ENCODE measurements around the gene LBHD2. TPM values are rescaled to one million over a fixed set of nuclear protein-coding genes. Genes with fewer than 3 reads are reported as not detected.

The LBHD2 gene
- total RNA-seq, 1 donor from 2014 or later = not detected

DNA sequence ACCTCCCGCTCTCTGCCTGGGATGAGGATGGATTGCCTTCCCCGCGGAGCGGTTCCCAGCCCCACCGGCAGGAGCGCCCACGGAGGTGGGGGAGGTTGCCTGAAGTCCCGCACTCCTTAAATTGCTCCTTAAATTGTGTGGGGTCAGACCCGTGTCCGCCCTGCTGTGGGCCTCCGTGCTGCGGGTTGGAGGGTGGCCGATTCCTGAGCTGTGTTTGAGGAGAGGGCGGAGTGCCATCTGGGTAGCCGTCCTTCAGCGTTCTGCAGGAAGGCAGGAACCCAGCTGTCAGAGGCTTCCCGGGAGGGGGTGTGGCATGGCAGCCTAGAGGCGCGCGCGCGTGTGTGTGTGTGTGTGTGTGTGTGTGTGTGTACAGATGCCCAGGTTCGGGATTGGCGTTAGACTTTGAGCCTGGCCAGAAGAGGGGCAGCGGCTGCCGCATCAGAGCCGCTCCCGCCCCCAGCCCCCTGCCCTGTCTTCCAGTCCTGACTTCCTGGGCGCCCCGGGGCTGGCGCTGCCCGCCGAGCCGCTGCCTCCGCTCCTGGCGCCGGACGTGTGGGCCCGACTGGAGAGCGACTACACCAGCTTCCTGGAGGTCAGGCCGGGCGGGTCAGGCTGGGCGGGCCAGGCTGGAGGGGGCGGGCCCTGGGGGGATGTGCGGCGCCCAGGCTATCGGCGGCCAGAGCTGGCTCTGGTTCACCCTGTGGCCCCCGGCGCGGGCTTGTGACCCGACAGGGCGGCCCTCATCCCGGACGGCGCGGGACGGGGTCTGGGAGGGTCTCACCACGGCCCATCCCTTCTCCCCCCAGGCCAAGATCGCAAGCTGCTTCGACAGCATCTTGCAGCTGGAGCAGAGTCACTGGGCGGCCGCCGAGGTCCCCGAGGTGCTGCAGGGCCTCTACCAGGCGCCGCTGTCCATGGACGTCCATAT is 19.7 kb downstream of the LBHD2 start:
- Histone ChIP-seq H3K36me3 (no peaks in the 10 kb centered on the region), H4K20me1 (ENCODE audit: low read depth) (no peaks in the 10 kb centered on the region), H3K9me3 (ENCODE audit: low read depth) (no peaks in the 10 kb centered on the region), H3K27ac (no peak overlapping the region), H3K4me1 (peaks cover 13% of the 10 kb centered on the region), H2AFZ (replicated peaks) (no peak overlapping the region), H3K79me2 (ENCODE audit: low read depth) (no peaks in the 10 kb centered on the region), H3K4me2 (no peak overlapping the region), H3F3A (ENCODE audit: low read depth) (no peaks in the 10 kb centered on the region), H3K4me3 (no peak overlapping the region), H3K9ac (no peak overlapping the region), H3K27me3 (peaks cover 32% of the 10 kb centered on the region)
- Mint-ChIP-seq H3K36me3 (no peaks in the 10 kb centered on the region), H3K27ac (no peak overlapping the region), H3K9me3 (no peaks in the 10 kb centered on the region), H3K27me3 (ENCODE audit: insufficient read depth, low read depth) (peaks cover 29% of the 10 kb centered on the region), H3K4me3 (no peak overlapping the region), H3K4me1 (peaks cover 12% of the 10 kb centered on the region)
- TF ChIP-seq EZH2 (IDR thresholded peaks at IDR 0.05) (no peak), EZH2phosphoT487 (IDR thresholded peaks at IDR 0.05) (no peak)
- TF ChIP-seq, protein P1, sequence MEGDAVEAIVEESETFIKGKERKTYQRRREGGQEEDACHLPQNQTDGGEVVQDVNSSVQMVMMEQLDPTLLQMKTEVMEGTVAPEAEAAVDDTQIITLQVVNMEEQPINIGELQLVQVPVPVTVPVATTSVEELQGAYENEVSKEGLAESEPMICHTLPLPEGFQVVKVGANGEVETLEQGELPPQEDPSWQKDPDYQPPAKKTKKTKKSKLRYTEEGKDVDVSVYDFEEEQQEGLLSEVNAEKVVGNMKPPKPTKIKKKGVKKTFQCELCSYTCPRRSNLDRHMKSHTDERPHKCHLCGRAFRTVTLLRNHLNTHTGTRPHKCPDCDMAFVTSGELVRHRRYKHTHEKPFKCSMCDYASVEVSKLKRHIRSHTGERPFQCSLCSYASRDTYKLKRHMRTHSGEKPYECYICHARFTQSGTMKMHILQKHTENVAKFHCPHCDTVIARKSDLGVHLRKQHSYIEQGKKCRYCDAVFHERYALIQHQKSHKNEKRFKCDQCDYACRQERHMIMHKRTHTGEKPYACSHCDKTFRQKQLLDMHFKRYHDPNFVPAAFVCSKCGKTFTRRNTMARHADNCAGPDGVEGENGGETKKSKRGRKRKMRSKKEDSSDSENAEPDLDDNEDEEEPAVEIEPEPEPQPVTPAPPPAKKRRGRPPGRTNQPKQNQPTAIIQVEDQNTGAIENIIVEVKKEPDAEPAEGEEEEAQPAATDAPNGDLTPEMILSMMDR (IDR thresholded peaks at IDR 0.05) = no peak
- no peak for DNase-seq (ENCODE audit: low spot score)

DNA sequence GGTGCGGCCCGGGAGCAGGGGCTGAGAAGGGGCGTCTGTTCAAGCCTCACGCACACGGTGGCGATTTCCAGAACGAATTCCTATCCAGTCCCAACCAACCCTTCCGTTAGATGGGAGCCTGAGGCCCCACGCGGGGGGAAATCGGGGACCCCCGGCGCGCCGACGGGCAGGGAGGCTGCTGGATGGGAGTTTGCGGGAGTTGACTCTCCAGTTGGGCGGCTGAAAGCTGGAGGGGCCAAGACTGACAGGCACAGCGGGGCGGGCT is 20.3 kb downstream of the LBHD2 start:
- H3K4me2 ChIP-seq = no peak overlapping the region
- H3K9ac ChIP-seq = no peak overlapping the region
- H3K27me3 ChIP-seq = peaks cover 32% of the 10 kb centered on the region
- Mint-ChIP-seq H3K36me3 (no peaks in the 10 kb centered on the region), H3K27ac (no peak overlapping the region), H3K27me3 (ENCODE audit: insufficient read depth, low read depth) (peaks cover 29% of the 10 kb centered on the region), H3K4me1 (peaks cover 12% of the 10 kb centered on the region), H3K9me3 (no peaks in the 10 kb centered on the region), H3K4me3 (no peak overlapping the region)
- peaks cover 7% of the 10 kb centered on the region for H3K4me1 ChIP-seq
- no peak for DNase-seq (ENCODE audit: low spot score)
- H3K4me3 ChIP-seq = no peak overlapping the region
- no peaks in the 10 kb centered on the region for H3F3A ChIP-seq (ENCODE audit: low read depth)
- H3K9me3 ChIP-seq (ENCODE audit: low read depth) = no peaks in the 10 kb centered on the region
- no peaks in the 10 kb centered on the region for H3K36me3 ChIP-seq
- H3K27ac ChIP-seq = no peak overlapping the region
- no peaks in the 10 kb centered on the region for H3K79me2 ChIP-seq (ENCODE audit: low read depth)
- no peak overlapping the region for H2AFZ ChIP-seq (replicated peaks)
- TF ChIP-seq EZH2phosphoT487 (IDR thresholded peaks at IDR 0.05) (no peak), EZH2 (IDR thresholded peaks at IDR 0.05) (peak; percentile 75)
- no peaks in the 10 kb centered on the region for H4K20me1 ChIP-seq (ENCODE audit: low read depth)

DNA sequence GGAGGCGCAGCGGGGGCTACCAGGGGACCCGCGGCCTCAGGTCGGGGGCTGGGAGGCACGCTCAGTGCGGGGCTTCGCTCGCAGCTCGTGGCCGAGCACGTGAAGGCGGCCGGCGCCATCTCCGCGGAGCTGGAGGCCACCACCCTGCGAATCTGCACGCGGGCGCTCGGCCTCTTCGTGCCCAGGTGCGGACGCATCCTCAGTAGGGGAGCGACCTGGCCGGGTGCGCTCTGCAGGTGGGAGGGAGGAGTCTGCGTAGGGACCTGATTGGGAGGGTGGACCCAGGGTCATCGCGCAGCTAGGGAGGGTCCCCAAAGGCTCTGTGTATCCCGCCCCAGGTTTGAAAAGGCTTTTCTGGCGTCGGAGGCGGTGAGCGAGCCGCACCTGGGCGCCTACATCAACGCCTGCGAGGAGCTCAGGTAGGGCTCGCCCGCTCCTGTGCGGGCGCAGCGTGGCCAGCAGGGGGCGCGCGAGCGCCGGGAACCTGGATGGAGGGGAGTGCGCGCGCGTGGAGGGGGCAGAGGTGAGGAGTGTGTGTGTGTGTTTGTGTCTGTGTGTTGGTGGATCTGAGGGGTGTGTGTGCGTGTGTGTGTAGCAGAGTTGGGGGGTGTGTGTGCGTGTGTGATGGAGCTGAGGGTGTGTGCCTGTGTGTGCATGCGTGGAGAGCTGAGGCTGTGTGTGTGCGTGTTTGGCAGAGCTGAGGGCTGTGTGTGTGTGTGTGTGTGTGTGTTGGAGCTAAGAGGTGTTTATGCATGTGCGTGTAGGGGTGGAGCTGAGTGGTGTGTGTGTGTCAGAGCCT is 20.8 kb downstream of the LBHD2 start:
- no peak overlapping the region for H3K9ac ChIP-seq
- H3K4me3 Mint-ChIP-seq = peak overlapping the region; percentile 42
- H3K27ac Mint-ChIP-seq = peak overlapping the region; percentile 11
- H3K9me3 Mint-ChIP-seq = no peaks in the 10 kb centered on the region
- TF ChIP-seq EZH2 (IDR thresholded peaks at IDR 0.05) = peak; percentile 54
- TF ChIP-seq, protein P1 (IDR thresholded peaks at IDR 0.05) = peak; percentile 99
- peak; percentile 67 for TF ChIP-seq EZH2phosphoT487 (IDR thresholded peaks at IDR 0.05)
- H3K9me3 ChIP-seq (ENCODE audit: low read depth) = no peaks in the 10 kb centered on the region
- H3K27me3 Mint-ChIP-seq (ENCODE audit: insufficient read depth, low read depth) = peaks cover 31% of the 10 kb centered on the region
- peak overlapping the region; percentile 58 for H3K4me2 ChIP-seq
- no peaks in the 10 kb centered on the region for H4K20me1 ChIP-seq (ENCODE audit: low read depth)
- H3K36me3 Mint-ChIP-seq = no peaks in the 10 kb centered on the region
- H3K27me3 ChIP-seq = peaks cover 36% of the 10 kb centered on the region
- no peaks in the 10 kb centered on the region for H3K79me2 ChIP-seq (ENCODE audit: low read depth)
- peak; percentile 77 for DNase-seq (ENCODE audit: low spot score)
- H3K4me1 Mint-ChIP-seq = peaks cover 15% of the 10 kb centered on the region
- no peaks in the 10 kb centered on the region for H3F3A ChIP-seq (ENCODE audit: low read depth)
- no peak overlapping the region for H2AFZ ChIP-seq (replicated peaks)
- peak overlapping the region; percentile 18 for H3K4me3 ChIP-seq
- peaks cover 8% of the 10 kb centered on the region for H3K4me1 ChIP-seq
- no peak overlapping the region for H3K27ac ChIP-seq
- no peaks in the 10 kb centered on the region for H3K36me3 ChIP-seq

Measured in neural progenitor cell (in vitro differentiated cells).